Suprapubic skin (tissue), 3 donors: ENCODE data around the gene SNRPA.

Experiments
- EP300 ChIP-seq: sonication (generic); formaldehyde crosslinking; IDR thresholded peaks from one replicate; pipeline ENCODE4 v1.6.1; 2017; ENCODE audit warnings: antibody characterized with exemption
- TF ChIP-seq, protein P1 (sequence below), 2 donors: fragments of 200-600 bp in 1 of 2; fragments of 450-650 bp in 1 of 2; sonication (generic) in 1 of 2; IDR thresholded peaks; one replicate each; pipeline ENCODE4 v1.5.1; 2016 to 2019; ENCODE audit warnings: antibody characterized with exemption in 2 of 2, mild to moderate bottlenecking in 1 of 2, moderate library complexity in 1 of 2

DNA sequence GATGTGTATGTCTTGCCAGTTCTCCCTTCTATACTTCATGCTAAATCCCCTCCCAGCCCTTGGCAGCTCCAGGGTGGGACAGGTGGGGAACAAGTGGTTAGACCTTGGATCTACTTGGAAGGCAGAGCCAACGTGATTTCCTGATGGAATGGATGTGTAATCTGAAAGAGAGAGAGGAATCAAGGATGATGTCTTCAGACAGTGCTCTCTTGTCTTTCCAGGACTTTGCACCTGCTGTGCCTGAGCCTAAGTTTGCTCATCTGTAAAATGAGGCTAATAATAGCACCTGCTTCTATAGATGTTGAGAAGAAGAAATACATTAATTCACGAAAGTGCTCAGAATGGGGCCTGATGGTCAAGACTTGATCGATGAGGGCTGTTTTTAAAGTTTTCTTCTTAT is 41.0 kb downstream of the SNRPA start:
- TF ChIP-seq EP300: no peak
- TF ChIP-seq, protein P1, sequence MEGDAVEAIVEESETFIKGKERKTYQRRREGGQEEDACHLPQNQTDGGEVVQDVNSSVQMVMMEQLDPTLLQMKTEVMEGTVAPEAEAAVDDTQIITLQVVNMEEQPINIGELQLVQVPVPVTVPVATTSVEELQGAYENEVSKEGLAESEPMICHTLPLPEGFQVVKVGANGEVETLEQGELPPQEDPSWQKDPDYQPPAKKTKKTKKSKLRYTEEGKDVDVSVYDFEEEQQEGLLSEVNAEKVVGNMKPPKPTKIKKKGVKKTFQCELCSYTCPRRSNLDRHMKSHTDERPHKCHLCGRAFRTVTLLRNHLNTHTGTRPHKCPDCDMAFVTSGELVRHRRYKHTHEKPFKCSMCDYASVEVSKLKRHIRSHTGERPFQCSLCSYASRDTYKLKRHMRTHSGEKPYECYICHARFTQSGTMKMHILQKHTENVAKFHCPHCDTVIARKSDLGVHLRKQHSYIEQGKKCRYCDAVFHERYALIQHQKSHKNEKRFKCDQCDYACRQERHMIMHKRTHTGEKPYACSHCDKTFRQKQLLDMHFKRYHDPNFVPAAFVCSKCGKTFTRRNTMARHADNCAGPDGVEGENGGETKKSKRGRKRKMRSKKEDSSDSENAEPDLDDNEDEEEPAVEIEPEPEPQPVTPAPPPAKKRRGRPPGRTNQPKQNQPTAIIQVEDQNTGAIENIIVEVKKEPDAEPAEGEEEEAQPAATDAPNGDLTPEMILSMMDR (IDR thresholded peaks at IDR 0.05): no peak
